Epithelial cell of proximal tubule (primary cell): ENCODE data around the gene ALDH16A1. TPM values are rescaled to one million over a fixed set of nuclear protein-coding genes. Genes with fewer than 3 reads are reported as not detected.
A peak's percentile ranks its signal among the peaks of the same experiment; 100 is the strongest.
"Not testable (repeated sequence)": the region's sequence is repeated elsewhere in the genome, so short reads cannot be mapped to it uniquely, and the experiment has no call there.

Experiments used
- DNase-seq: peaks from one replicate; pipeline ENCODE4 v3.0.0-alpha.2; 2011; ENCODE audit warnings: low read depth
- H3K4me3 ChIP-seq: 2 replicates; pipeline ENCODE4 v1.5.1; 2011; ENCODE audit warnings: low read depth, mild to moderate bottlenecking, low read length
- total RNA-seq: library from RNA; depleted of rRNA; stranded (reverse); fragments of >200 nt; gene quantifications from 2 replicates; pipeline ENCODE4 v1.2.3, GENCODE V29; 2015
- TF ChIP-seq, protein P1 (sequence below): conservative IDR thresholded peaks from 2 replicates; pipeline ENCODE4 v1.5.1; 2012; ENCODE audit warnings: low read depth, mild to moderate bottlenecking, low read length

Gene ALDH16A1
- total RNA-seq, 1 donor from 2014 or later, result 41.5 TPM

DNA sequence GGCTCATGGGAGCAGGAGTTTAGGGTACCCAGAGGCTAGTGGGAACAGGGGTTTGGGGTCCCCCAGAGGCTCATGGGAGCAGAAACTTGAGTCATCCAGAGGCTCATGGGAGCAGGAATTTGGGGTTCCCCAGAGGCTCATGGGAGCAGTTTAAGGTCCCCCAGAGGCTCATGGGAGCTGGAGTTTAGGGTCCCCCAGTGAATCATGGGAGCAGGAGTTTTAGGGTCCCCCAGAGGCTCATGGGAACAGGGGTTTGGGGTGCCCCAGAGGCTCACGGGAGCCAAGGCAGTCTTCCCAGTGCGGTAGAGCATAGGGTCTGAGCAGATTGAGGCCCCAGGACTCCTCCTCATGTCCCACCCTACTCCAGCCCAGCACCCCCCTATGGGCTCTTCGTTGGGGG lies 12.3 kb downstream of the ALDH16A1 start:
- DNase-seq, result no peak
- H3K4me3 ChIP-seq, result no peak overlapping the region
- TF ChIP-seq, protein P1, sequence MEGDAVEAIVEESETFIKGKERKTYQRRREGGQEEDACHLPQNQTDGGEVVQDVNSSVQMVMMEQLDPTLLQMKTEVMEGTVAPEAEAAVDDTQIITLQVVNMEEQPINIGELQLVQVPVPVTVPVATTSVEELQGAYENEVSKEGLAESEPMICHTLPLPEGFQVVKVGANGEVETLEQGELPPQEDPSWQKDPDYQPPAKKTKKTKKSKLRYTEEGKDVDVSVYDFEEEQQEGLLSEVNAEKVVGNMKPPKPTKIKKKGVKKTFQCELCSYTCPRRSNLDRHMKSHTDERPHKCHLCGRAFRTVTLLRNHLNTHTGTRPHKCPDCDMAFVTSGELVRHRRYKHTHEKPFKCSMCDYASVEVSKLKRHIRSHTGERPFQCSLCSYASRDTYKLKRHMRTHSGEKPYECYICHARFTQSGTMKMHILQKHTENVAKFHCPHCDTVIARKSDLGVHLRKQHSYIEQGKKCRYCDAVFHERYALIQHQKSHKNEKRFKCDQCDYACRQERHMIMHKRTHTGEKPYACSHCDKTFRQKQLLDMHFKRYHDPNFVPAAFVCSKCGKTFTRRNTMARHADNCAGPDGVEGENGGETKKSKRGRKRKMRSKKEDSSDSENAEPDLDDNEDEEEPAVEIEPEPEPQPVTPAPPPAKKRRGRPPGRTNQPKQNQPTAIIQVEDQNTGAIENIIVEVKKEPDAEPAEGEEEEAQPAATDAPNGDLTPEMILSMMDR, result no peak

DNA sequence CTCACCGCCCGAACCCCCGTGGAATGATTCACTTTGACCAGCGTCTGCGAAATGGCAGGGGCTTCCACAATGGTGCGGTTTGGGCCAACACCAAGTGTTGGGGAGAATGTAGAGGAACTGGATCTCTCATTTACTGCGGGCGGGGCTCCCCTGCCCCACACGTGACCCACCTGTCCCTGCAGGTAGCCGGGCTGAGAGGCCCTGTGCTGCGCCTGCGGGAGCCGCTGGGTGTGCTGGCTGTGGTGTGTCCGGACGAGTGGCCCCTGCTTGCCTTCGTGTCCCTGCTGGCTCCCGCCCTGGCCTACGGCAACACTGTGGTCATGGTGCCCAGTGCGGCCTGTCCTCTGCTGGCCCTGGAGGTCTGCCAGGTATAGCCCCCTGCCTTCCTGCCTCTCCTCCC lies 15.2 kb downstream of the ALDH16A1 start:
- TF ChIP-seq, protein P1, result no peak
- no peak overlapping the region for H3K4me3 ChIP-seq
- DNase-seq, result no peak

DNA sequence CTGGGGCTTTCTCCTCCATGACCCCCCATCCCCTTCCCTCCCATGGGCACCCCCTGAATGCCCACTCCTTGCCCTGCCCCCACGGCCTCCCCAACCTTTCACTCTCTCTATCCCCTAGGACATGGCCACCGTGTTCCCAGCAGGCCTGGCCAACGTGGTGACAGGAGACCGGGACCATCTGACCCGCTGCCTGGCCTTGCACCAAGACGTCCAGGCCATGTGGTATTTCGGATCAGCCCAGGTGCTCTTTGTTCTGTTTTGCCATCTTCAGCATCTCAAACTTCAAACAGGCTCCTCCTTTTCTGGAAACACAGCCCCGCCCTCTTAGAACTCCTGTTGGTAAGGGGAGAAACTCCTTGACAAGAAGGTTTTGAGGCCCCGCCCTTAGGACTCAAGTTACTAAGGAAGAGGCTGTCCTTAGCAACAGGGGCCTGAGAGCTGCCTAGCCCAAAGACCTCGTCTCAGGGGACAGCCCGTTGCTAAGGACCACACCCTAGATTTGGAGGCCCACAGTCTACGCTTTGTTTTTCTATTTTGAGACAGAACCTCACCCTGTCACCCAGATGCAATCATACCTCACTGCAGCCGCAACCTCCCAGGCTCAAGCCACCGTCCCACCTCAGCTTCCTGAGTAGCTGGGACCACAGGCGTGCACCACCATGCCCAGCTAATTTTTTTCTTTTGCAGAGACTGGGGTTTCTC lies 15.9 kb downstream of the ALDH16A1 start:
- TF ChIP-seq, protein P1, result no peak
- DNase-seq, result no peak
- H3K4me3 ChIP-seq, result no peak overlapping the region

DNA sequence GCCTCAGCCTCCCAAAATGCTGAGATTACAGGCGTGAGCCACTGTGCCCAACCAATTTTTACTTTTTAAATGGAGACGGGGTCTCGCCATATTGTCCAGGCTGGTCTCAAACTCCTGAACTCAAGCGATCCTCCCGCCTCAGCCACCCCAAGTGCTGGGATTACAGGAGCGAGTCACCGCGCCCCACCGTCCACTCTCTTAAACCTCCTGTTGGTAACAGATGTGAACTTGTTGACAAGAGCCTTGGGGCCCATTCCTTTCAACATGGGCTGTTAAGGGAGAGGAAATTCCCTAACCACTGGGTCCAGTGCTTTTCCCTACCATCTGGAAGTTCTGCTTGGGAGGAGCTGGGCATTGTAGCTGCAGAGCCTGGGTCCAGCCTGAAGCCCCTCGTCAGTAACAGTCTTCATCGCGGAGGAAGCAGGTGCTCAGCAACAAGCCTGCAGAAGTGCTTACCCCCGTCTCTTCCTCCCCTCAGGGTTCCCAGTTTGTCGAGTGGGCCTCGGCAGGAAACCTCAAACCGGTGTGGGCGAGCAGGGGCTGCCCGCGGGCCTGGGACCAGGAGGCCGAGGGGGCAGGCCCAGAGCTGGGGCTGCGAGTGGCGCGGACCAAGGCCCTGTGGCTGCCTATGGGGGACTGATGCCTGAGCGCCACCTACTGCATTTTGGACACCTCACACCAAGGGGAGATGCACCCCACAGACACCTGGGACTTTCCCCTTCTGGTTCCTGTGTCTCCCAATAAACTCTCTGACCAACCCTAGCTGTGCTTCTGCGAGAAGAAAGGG lies 17.0 kb downstream of the ALDH16A1 start:
- H3K4me3 ChIP-seq, result no peak overlapping the region
- no peak for DNase-seq
- TF ChIP-seq, protein P1, result peak; percentile 3

DNA sequence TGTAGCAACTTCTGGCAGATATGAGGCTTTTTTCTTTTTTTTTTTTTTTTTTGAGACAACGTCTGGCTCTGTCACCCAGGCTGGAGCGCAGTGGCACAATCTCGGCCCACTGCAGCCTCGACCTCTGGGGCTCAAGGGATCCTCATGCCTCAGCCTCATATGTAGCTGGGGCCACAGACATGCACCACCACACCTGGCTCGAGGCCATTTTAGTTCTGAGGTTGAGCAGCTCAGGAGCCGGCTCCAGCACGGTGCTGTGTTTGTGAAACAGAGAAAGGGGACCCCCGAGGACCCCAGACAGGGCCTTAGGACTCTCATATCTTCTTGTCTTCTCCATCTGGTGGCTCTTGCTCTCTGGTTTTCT lies 17.6 kb downstream of the ALDH16A1 start:
- TF ChIP-seq, protein P1, result no peak
- no peak overlapping the region for H3K4me3 ChIP-seq
- no peak for DNase-seq

DNA sequence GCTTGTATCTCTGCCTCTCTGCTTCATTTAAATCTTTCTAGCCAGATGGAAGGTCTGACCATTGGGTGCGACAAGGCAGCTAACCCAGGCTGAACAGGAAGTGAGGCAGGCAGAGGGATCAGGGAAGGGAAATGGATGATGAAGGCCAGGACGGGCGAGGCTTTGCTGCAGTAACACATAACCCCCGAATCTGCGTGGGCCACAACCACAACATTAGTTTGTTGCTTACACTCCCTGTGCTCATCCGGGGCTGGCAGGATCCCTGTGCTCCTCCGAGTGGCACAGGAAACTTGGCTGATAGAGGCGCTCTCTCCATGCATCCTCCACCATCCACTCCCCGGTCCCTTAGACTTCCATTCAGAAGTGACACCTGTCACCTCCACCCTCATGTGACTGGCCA lies 19.9 kb downstream of the ALDH16A1 start:
- no peak for DNase-seq
- TF ChIP-seq, protein P1, result no peak
- H3K4me3 ChIP-seq, result no peak overlapping the region

DNA sequence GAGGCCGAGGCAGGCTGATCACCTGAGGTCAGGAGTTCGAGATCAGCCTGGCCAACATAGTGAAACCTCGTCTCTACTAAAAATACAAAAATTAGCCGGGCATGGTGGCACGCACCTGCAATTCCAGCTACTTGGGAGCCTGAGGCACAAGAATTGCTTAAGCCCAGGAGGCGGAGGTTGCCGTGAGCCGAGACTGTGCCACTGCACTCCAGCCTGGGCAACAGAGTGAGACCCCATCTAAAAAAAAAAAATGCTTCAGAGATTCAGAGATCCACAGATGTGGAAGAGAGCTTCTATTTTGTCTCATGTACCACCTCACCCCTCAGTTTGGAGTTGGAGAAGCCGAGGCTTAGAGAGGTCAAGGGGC lies 20.5 kb downstream of the ALDH16A1 start:
- not testable (repeated sequence) for DNase-seq
- peak overlapping the region; percentile 63 for H3K4me3 ChIP-seq
